ENCODE data around the gene PNLIPRP1.

Gene PNLIPRP1

GRCh38 chr10:116602648-116603400, 12.1 kb downstream of the PNLIPRP1 start:
- DNase-seq = no peak

- no peak for DNase-seq
Observed at GRCh38 chr10:116606061-116606483, 15.3 kb downstream of the PNLIPRP1 start.

GRCh38 chr10:116607336-116607735, 16.6 kb downstream of the PNLIPRP1 start:
- DNase-seq = no peak

GRCh38 chr10:116608686-116609594, 18.2 kb downstream of the PNLIPRP1 start:
- no peak for DNase-seq

GRCh38 chr10:116610443-116611152, 19.8 kb downstream of the PNLIPRP1 start:
- DNase-seq = no peak

- DNase-seq = no peak
Observed at GRCh38 chr10:116611153-116611545, 20.4 kb downstream of the PNLIPRP1 start.

- DNase-seq = no peak
Observed at GRCh38 chr10:116612107-116612769, 21.5 kb downstream of the PNLIPRP1 start.

- DNase-seq = no peak
Observed at GRCh38 chr10:116613471-116613870, 22.7 kb downstream of the PNLIPRP1 start.

- no peak for DNase-seq
Observed at GRCh38 chr10:116614796-116615195, 24.0 kb downstream of the PNLIPRP1 start.

- no peak for DNase-seq
Observed at GRCh38 chr10:116615199-116615776, 24.5 kb downstream of the PNLIPRP1 start.

GRCh38 chr10:116620423-116621400, 30.0 kb downstream of the PNLIPRP1 start, which contains the start of gene PNLIPRP2:
Gene PNLIPRP2, plus strand, starts transcription at chr10:116620953.
- no peak for DNase-seq

GRCh38 chr10:116621476-116621875, 30.7 kb downstream of the PNLIPRP1 start:
- no peak for DNase-seq

GRCh38 chr10:116621934-116622655, 31.3 kb downstream of the PNLIPRP1 start:
- DNase-seq = no peak

GRCh38 chr10:116625845-116626244, 35.1 kb downstream of the PNLIPRP1 start:
- no peak for DNase-seq

- no peak for DNase-seq
Observed at GRCh38 chr10:116626815-116627214, 36.1 kb downstream of the PNLIPRP1 start.

- DNase-seq = no peak
Observed at GRCh38 chr10:116627386-116627933, 36.7 kb downstream of the PNLIPRP1 start.

- no peak for DNase-seq
Observed at GRCh38 chr10:116629340-116629739, 38.6 kb downstream of the PNLIPRP1 start.

GRCh38 chr10:116630020-116630419, 39.3 kb downstream of the PNLIPRP1 start:
- no peak for DNase-seq

GRCh38 chr10:116631871-116632295, 41.1 kb downstream of the PNLIPRP1 start:
- no peak for DNase-seq
